HEK293T (cell line): ENCODE measurements around the gene CNOT6.

Experiments used
- CTCF ChIA-PET: fragments of 350-600 bp; formaldehyde crosslinking; extraction: SDS; loops from one replicate; lab custom pipeline; 2021; ENCODE audit warnings: antibody characterized with exemption, inconsistent platforms; lab: Yijun Ruan, JAX
- POLR2A ChIA-PET: fragments of 350-600 bp; formaldehyde crosslinking; extraction: SDS; loops from one replicate; lab custom pipeline; 2020; ENCODE audit warnings: antibody characterized with exemption, inconsistent platforms; lab: Yijun Ruan, JAX
- DNase-seq: peaks from one replicate; pipeline ENCODE4 v3.0.0; 2012; ENCODE audit warnings: mixed read lengths; ENCODE audit errors: extremely low spot score
- ARNT ChIP-seq: fragments of 450-650 bp; IDR thresholded peaks from 2 replicates; pipeline ENCODE4 v1.6.1; 2017; ENCODE audit warnings: mild to moderate bottlenecking
- BHLHE40 ChIP-seq: fragments of 450-650 bp; IDR thresholded peaks from 2 replicates; pipeline ENCODE4 v1.6.1; 2016; ENCODE audit warnings: mild to moderate bottlenecking, moderate library complexity, borderline replicate concordance
- CTBP1 ChIP-seq: fragments of 450-650 bp; IDR thresholded peaks from 2 replicates; pipeline ENCODE4 v1.6.1; 2016; ENCODE audit warnings: borderline replicate concordance
- ELF4 ChIP-seq: fragments of 450-650 bp; IDR thresholded peaks from 2 replicates; pipeline ENCODE4 v1.6.1; 2017; ENCODE audit warnings: antibody characterized with exemption
- FOXA1 ChIP-seq: fragments of 450-650 bp; IDR thresholded peaks from 2 replicates; pipeline ENCODE4 v1.6.1; 2016; ENCODE audit warnings: mild to moderate bottlenecking
- FOXK2 ChIP-seq: fragments of 450-650 bp; IDR thresholded peaks from 2 replicates; pipeline ENCODE4 v1.6.1; 2016; ENCODE audit warnings: mild to moderate bottlenecking
- FOXM1 ChIP-seq: fragments of 450-650 bp; IDR thresholded peaks from 2 replicates; pipeline ENCODE4 v1.6.1; 2017; ENCODE audit warnings: mild to moderate bottlenecking, borderline replicate concordance
- HDGF ChIP-seq: fragments of 450-650 bp; IDR thresholded peaks from 2 replicates; pipeline ENCODE4 v1.6.1; 2017; ENCODE audit warnings: antibody characterized with exemption, borderline replicate concordance
- L3MBTL2 ChIP-seq: fragments of 450-650 bp; conservative IDR thresholded peaks from 2 replicates; pipeline ENCODE4 v1.6.1; 2016; ENCODE audit warnings: mild to moderate bottlenecking
- LEF1 ChIP-seq: fragments of 450-650 bp; IDR thresholded peaks from 2 replicates; pipeline ENCODE4 v1.6.1; 2017; ENCODE audit warnings: mild to moderate bottlenecking, borderline replicate concordance
- NFRKB ChIP-seq: fragments of 450-650 bp; IDR thresholded peaks from 2 replicates; pipeline ENCODE4 v1.6.1; 2016; ENCODE audit warnings: mild to moderate bottlenecking, moderate library complexity
- SP1 ChIP-seq: fragments of 450-650 bp; IDR thresholded peaks from 2 replicates; pipeline ENCODE4 v1.6.1; 2017
- SUZ12 ChIP-seq: fragments of 450-650 bp; IDR thresholded peaks from 2 replicates; pipeline ENCODE4 v1.6.1; 2016; ENCODE audit warnings: mild to moderate bottlenecking
- TARDBP ChIP-seq: fragments of 450-650 bp; IDR thresholded peaks from 2 replicates; pipeline ENCODE4 v1.6.1; 2016
- ZNF384 ChIP-seq: fragments of 450-650 bp; IDR thresholded peaks from 2 replicates; pipeline ENCODE4 v1.6.1; 2016
- TF ChIP-seq, protein P1 (sequence below): fragments of 450-650 bp; IDR thresholded peaks from 2 replicates; pipeline ENCODE4 v1.6.1; 2016

The CNOT6 gene

DNA sequence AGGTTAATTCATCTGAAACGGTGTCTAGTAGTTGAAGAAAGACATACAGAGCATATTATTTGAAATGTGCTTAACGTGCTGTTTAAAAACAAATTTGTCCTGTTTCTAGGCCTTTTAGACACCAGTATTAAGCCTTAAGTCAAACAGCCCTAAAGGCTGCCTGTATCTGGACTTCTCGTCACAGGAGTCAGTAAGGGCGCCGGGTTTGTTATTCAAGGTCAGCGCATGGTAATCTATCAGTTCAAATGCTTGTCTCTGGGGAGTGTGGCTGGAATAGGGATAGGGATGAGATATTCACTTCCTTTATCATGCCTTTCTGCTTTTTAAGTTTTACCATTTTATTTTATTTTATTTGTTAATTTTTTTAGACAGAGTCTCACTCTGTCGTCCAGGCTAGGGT is 9.4 kb upstream of the CNOT6 start:
- DNase-seq: no peak
- TF ChIP-seq SP1: no peak
- ChIA-PET POLR2A (no interaction called here), CTCF (interaction anchor here (0.9 to 1.0 kb wide), 2 partner anchors 18 to 190 kb away, joined by 3 read pairs; no protein-coding TSS in a partner anchor)

- no peak for DNase-seq
- TF ChIP-seq FOXK2 (no peak), LEF1 (no peak), BHLHE40 (no peak), SP1 (no peak), NFRKB (no peak)
- TF ChIP-seq, protein P1, sequence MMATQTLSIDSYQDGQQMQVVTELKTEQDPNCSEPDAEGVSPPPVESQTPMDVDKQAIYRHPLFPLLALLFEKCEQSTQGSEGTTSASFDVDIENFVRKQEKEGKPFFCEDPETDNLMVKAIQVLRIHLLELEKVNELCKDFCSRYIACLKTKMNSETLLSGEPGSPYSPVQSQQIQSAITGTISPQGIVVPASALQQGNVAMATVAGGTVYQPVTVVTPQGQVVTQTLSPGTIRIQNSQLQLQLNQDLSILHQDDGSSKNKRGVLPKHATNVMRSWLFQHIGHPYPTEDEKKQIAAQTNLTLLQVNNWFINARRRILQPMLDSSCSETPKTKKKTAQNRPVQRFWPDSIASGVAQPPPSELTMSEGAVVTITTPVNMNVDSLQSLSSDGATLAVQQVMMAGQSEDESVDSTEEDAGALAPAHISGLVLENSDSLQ: no peak
- POLR2A ChIA-PET: no interaction called here
- CTCF ChIA-PET: no interaction called here
Observed at GRCh38 chr5:180486636-180487149, 7.5 kb upstream of the CNOT6 start.

- DNase-seq: no peak
- ChIA-PET POLR2A (no interaction called here), CTCF (no interaction called here)
- TF ChIP-seq CTBP1 (no peak), ELF4 (no peak), ARNT (no peak), FOXA1 (no peak), HDGF (no peak), TARDBP (no peak), FOXK2 (no peak), FOXM1 (no peak), LEF1 (no peak)
- TF ChIP-seq, protein P1: no peak
Observed at GRCh38 chr5:180487556-180487955, 6.6 kb upstream of the CNOT6 start.

GRCh38 chr5:180491496-180491895 is 2.7 kb upstream of the CNOT6 start:
- TF ChIP-seq L3MBTL2 (no peak), SP1 (no peak), BHLHE40 (no peak), ELF4 (no peak), LEF1 (no peak), ARNT (no peak), TARDBP (no peak), HDGF (no peak), SUZ12 (no peak), CTBP1 (no peak), FOXK2 (no peak), FOXA1 (no peak), FOXM1 (no peak), NFRKB (no peak)
- TF ChIP-seq, protein P1: no peak
- DNase-seq: no peak
- POLR2A ChIA-PET: no interaction called here
- CTCF ChIA-PET: interaction anchor here (0.7 to 1.0 kb wide), 2 partner anchors 20 to 45 kb away, joined by 4 read pairs; no protein-coding TSS in a partner anchor

GRCh38 chr5:180492226-180492903 is 1.8 kb upstream of the CNOT6 start:
- POLR2A ChIA-PET: no interaction called here
- TF ChIP-seq ARNT: no peak
- no peak for TF ChIP-seq BHLHE40
- no peak for TF ChIP-seq TARDBP
- no peak for TF ChIP-seq FOXM1
- TF ChIP-seq SUZ12: no peak
- TF ChIP-seq HDGF: no peak
- TF ChIP-seq FOXA1: no peak
- TF ChIP-seq, protein P1: no peak
- TF ChIP-seq FOXK2: no peak
- no peak for TF ChIP-seq ZNF384
- no peak for TF ChIP-seq CTBP1
- no peak for TF ChIP-seq NFRKB
- CTCF ChIA-PET: interaction anchor here (0.7 to 0.8 kb wide), 3 partner anchors 46 to 1087 kb away, joined by 4 to 7 read pairs (median 4); no protein-coding TSS in a partner anchor
- no peak for DNase-seq
